HUES48 (cell line): ENCODE data around the gene PAX5.

Source experiments
- H3K27ac ChIP-seq: one replicate; pipeline ENCODE4 v1.7.0; 2013; ENCODE audit warnings: low read depth, low read length, inconsistent platforms
- H3K27me3 ChIP-seq: 2 replicates; pipeline ENCODE4 v1.6.1; 2013; ENCODE audit warnings: mild to moderate bottlenecking, low read length; ENCODE audit not compliant: control insufficient read depth, insufficient read depth
- H3K36me3 ChIP-seq: 2 replicates; pipeline ENCODE4 v1.6.1; 2013; ENCODE audit warnings: low read length; ENCODE audit not compliant: control insufficient read depth, insufficient read depth
- H3K4me1 ChIP-seq: 2 replicates; pipeline ENCODE4 v1.6.1; 2013; ENCODE audit warnings: mild to moderate bottlenecking, low read length; ENCODE audit not compliant: control insufficient read depth, insufficient read depth
- H3K4me3 ChIP-seq: 2 replicates; pipeline ENCODE4 v1.5.1; 2013; ENCODE audit warnings: mild to moderate bottlenecking, low read depth, low read length
- H3K9ac ChIP-seq: 2 replicates; pipeline ENCODE4 v1.6.1; 2013; ENCODE audit warnings: mild to moderate bottlenecking, low read depth, low read length, moderate library complexity
- H3K9me3 ChIP-seq: 2 replicates; pipeline ENCODE4 v1.6.1; 2013; ENCODE audit warnings: low read length; ENCODE audit not compliant: control insufficient read depth, insufficient read depth

PAX5 gene

GRCh38 chr9:36996706-36997086, 37.4 kb downstream of the PAX5 start:
- Histone ChIP-seq H3K36me3 (no peaks in the 10 kb centered on the region), H3K27me3 (peaks cover 65% of the 10 kb centered on the region), H3K4me3 (no peak overlapping the region), H3K27ac (no peak overlapping the region), H3K9me3 (no peaks in the 10 kb centered on the region), H3K4me1 (peaks cover 8% of the 10 kb centered on the region), H3K9ac (no peak overlapping the region)

- no peak overlapping the region for H3K9ac ChIP-seq
These were observed 38.0 kb downstream of the PAX5 start for GRCh38 chr9:36995927-36996705.

GRCh38 chr9:36993933-36994764, 39.9 kb downstream of the PAX5 start:
- Histone ChIP-seq H3K4me1 (peaks cover 6% of the 10 kb centered on the region), H3K9ac (no peak overlapping the region), H3K36me3 (no peaks in the 10 kb centered on the region), H3K4me3 (no peak overlapping the region), H3K27ac (no peak overlapping the region), H3K9me3 (no peaks in the 10 kb centered on the region), H3K27me3 (peaks cover 61% of the 10 kb centered on the region)

More at GRCh38 chr9:36995927-36996705, 38.0 kb downstream of the PAX5 start:
- no peaks in the 10 kb centered on the region for H3K36me3 ChIP-seq
- peak overlapping the region; percentile 36; the same call in 1 of the 2 replicates for H3K4me3 ChIP-seq
- H3K4me1 ChIP-seq: peaks cover 8% of the 10 kb centered on the region
- no peak overlapping the region for H3K27ac ChIP-seq
- no peaks in the 10 kb centered on the region for H3K9me3 ChIP-seq
- H3K27me3 ChIP-seq: peaks cover 64% of the 10 kb centered on the region

GRCh38 chr9:36992501-36993316, 41.4 kb downstream of the PAX5 start:
- Histone ChIP-seq H3K9ac (no peak overlapping the region), H3K27ac (no peak overlapping the region), H3K9me3 (no peaks in the 10 kb centered on the region), H3K4me3 (no peak overlapping the region), H3K4me1 (peaks cover 9% of the 10 kb centered on the region), H3K27me3 (peaks cover 64% of the 10 kb centered on the region), H3K36me3 (no peaks in the 10 kb centered on the region)

GRCh38 chr9:36991516-36992134, 42.4 kb downstream of the PAX5 start:
- H3K36me3 ChIP-seq: no peaks in the 10 kb centered on the region
- H3K9me3 ChIP-seq: no peaks in the 10 kb centered on the region
- peaks cover 65% of the 10 kb centered on the region for H3K27me3 ChIP-seq
- peaks cover 20% of the 10 kb centered on the region for H3K4me1 ChIP-seq
- H3K27ac ChIP-seq: no peak overlapping the region
- H3K4me3 ChIP-seq: no peak overlapping the region
- no peak overlapping the region for H3K9ac ChIP-seq

- peaks cover 86% of the 10 kb centered on the region for H3K27me3 ChIP-seq
- H3K27ac ChIP-seq: no peak overlapping the region
- H3K9ac ChIP-seq: no peak overlapping the region
- H3K36me3 ChIP-seq: no peaks in the 10 kb centered on the region
- H3K4me3 ChIP-seq: no peak overlapping the region
- peaks cover 18% of the 10 kb centered on the region for H3K4me1 ChIP-seq
- H3K9me3 ChIP-seq: no peaks in the 10 kb centered on the region
These were observed 45.2 kb downstream of the PAX5 start for GRCh38 chr9:36988848-36989247.

- Histone ChIP-seq H3K9ac (no peak overlapping the region), H3K9me3 (no peaks in the 10 kb centered on the region), H3K27ac (no peak overlapping the region), H3K36me3 (no peaks in the 10 kb centered on the region), H3K27me3 (peaks cover 94% of the 10 kb centered on the region), H3K4me1 (peaks cover 18% of the 10 kb centered on the region), H3K4me3 (peak overlapping the region; percentile 59; the same call in 1 of the 2 replicates)
These were observed 46.2 kb downstream of the PAX5 start for GRCh38 chr9:36987891-36988290.

GRCh38 chr9:36987409-36987808, 46.7 kb downstream of the PAX5 start:
- Histone ChIP-seq H3K9ac (no peak overlapping the region), H3K27ac (no peak overlapping the region), H3K4me3 (peak overlapping the region; percentile 59), H3K36me3 (no peaks in the 10 kb centered on the region), H3K4me1 (peaks cover 18% of the 10 kb centered on the region), H3K27me3 (peaks cover 94% of the 10 kb centered on the region), H3K9me3 (no peaks in the 10 kb centered on the region)

GRCh38 chr9:36986468-36987408, 47.3 kb downstream of the PAX5 start:
- H3K9ac ChIP-seq: no peak overlapping the region
- no peaks in the 10 kb centered on the region for H3K9me3 ChIP-seq
- H3K4me3 ChIP-seq: peak overlapping the region; percentile 59
- peaks cover 96% of the 10 kb centered on the region for H3K27me3 ChIP-seq
- H3K27ac ChIP-seq: no peak overlapping the region
- H3K36me3 ChIP-seq: no peaks in the 10 kb centered on the region
- H3K4me1 ChIP-seq: peaks cover 19% of the 10 kb centered on the region
